Esophagus muscularis mucosa (tissue), 4 donors: ENCODE data around the gene INPP1. TPM values are rescaled to one million over a fixed set of nuclear protein-coding genes. Genes with fewer than 3 reads are reported as not detected.

Experiments used
- DNase-seq: peaks from one replicate; pipeline ENCODE4 v3.0.0-alpha.2; 2017; ENCODE audit errors: extremely low spot score
- H3K27ac ChIP-seq, 4 donors: fragments of 200-600 bp; sonication (generic); replicated peaks in 1 of 4; 1 replicate in 3 of 4; 2 replicates in 1 of 4; pipeline ENCODE4 v1.5.1; 2016 to 2019; ENCODE audit warnings: mild to moderate bottlenecking in 1 of 4
- H3K27me3 ChIP-seq, 4 donors: fragments of 200-600 bp; sonication (generic); one replicate each; pipeline versions ENCODE4 v1.5.1 to v1.6.0; 2016 to 2019
- H3K36me3 ChIP-seq, 4 donors: fragments of 200-600 bp; sonication (generic); one replicate each; pipeline ENCODE4 v1.5.1; 2016 to 2019
- H3K4me1 ChIP-seq, 4 donors: fragments of 200-600 bp; sonication (generic); one replicate each; pipeline ENCODE4 v1.5.1; 2016 to 2019
- H3K4me3 ChIP-seq, 4 donors: fragments of 200-600 bp; sonication (generic); 1 replicate in 2 of 4; 2 replicates in 2 of 4; pipeline ENCODE4 v1.5.1; 2016 to 2019; ENCODE audit warnings: mild to moderate bottlenecking in 4 of 4, moderate library complexity in 1 of 4
- H3K9me3 ChIP-seq, 4 donors: fragments of 200-600 bp; sonication (generic); 1 replicate in 3 of 4; 2 replicates in 1 of 4; pipeline ENCODE4 v1.5.1; 2016 to 2019
- EP300 ChIP-seq: sonication (generic); formaldehyde crosslinking; IDR thresholded peaks from one replicate; pipeline ENCODE4 v1.6.1; 2017; ENCODE audit warnings: antibody characterized with exemption
- POLR2A ChIP-seq: fragments of 450-650 bp; IDR thresholded peaks from one replicate; pipeline ENCODE4 v1.6.1; 2017; ENCODE audit warnings: antibody characterized with exemption, moderate library complexity, mild to moderate bottlenecking, low read depth
- POLR2AphosphoS5 ChIP-seq, 2 donors: sonication (generic); formaldehyde crosslinking; IDR thresholded peaks; one replicate each; pipeline ENCODE4 v1.6.1; 2017; ENCODE audit warnings: antibody characterized with exemption in 2 of 2
- WGBS: methylation state at CpG from one replicate; pipeline ENCODE4 v1.1.5; 2018; 5-methylcytosine and 5-hydroxymethylcytosine counted together
- intact Hi-C: fragments of 100-400 bp; cut with DNase I; formaldehyde crosslinking; loops from one replicate; pipeline ENCODE4 v1.15.1; 2023
- total RNA-seq, 4 donors: library from RNA; depleted of rRNA; stranded (reverse); fragments of >200 nt; gene quantifications; one replicate each; pipeline versions ENCODE4 v1.1.0 to v1.2.1, GENCODE V29; 2016
- TF ChIP-seq, protein P1 (sequence below), 3 experiments: fragments of 200-600 bp in 2 of 3; fragments of 450-650 bp in 1 of 3; sonication (generic) in 2 of 3; IDR thresholded peaks; one replicate each; pipeline ENCODE4 v1.5.1; 2017 to 2019; ENCODE audit warnings: antibody characterized with exemption in 3 of 3, mild to moderate bottlenecking in 2 of 3, moderate library complexity in 1 of 3

The INPP1 gene
- total RNA-seq, 4 donors from 2014 or later, result 17.1 to 23.6 (median 21.0) TPM

DNA sequence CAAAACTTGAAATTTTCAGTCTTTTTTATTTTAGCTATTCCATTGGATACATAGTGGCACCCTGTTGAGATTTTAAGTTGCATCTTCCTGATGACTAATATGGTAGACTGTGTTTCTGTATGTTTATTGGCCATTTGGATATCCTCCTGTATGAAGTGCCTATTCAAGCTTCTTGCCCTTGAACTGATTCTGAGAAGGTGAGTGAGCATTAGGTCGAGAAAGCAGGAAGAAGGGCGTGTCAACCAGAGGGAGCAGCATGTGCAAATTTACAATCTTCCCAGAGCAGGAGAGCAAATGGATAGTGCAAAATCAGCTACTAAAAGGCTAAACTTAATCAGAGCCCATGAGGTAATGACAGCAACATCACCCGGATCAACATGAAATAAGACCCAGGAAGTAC is 8.6 kb downstream of the INPP1 start:
- H3K36me3 ChIP-seq, result peaks cover 0 to 7% (median 1%) of the 10 kb centered on the region in 4 donors
- H3K4me3 ChIP-seq, result no peak overlapping the region
- DNase-seq, result no peak
- H3K27me3 ChIP-seq, result no peaks in the 10 kb centered on the region
- 87% methylated on average over 3 of the region's 3 CpGs for WGBS
- H3K9me3 ChIP-seq, result no peaks in the 10 kb centered on the region
- TF ChIP-seq POLR2AphosphoS5 (IDR thresholded peaks at IDR 0.05) (no peak), POLR2A (no peak), EP300 (no peak)
- TF ChIP-seq, protein P1, sequence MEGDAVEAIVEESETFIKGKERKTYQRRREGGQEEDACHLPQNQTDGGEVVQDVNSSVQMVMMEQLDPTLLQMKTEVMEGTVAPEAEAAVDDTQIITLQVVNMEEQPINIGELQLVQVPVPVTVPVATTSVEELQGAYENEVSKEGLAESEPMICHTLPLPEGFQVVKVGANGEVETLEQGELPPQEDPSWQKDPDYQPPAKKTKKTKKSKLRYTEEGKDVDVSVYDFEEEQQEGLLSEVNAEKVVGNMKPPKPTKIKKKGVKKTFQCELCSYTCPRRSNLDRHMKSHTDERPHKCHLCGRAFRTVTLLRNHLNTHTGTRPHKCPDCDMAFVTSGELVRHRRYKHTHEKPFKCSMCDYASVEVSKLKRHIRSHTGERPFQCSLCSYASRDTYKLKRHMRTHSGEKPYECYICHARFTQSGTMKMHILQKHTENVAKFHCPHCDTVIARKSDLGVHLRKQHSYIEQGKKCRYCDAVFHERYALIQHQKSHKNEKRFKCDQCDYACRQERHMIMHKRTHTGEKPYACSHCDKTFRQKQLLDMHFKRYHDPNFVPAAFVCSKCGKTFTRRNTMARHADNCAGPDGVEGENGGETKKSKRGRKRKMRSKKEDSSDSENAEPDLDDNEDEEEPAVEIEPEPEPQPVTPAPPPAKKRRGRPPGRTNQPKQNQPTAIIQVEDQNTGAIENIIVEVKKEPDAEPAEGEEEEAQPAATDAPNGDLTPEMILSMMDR (IDR thresholded peaks at IDR 0.05), result no peak
- intact Hi-C loops, result no loop called here
- peaks cover 26 to 64% (median 53%) of the 10 kb centered on the region in 4 donors for H3K4me1 ChIP-seq
- peak overlapping the region in 2 of 4 donors; percentile 56 for H3K27ac ChIP-seq

DNA sequence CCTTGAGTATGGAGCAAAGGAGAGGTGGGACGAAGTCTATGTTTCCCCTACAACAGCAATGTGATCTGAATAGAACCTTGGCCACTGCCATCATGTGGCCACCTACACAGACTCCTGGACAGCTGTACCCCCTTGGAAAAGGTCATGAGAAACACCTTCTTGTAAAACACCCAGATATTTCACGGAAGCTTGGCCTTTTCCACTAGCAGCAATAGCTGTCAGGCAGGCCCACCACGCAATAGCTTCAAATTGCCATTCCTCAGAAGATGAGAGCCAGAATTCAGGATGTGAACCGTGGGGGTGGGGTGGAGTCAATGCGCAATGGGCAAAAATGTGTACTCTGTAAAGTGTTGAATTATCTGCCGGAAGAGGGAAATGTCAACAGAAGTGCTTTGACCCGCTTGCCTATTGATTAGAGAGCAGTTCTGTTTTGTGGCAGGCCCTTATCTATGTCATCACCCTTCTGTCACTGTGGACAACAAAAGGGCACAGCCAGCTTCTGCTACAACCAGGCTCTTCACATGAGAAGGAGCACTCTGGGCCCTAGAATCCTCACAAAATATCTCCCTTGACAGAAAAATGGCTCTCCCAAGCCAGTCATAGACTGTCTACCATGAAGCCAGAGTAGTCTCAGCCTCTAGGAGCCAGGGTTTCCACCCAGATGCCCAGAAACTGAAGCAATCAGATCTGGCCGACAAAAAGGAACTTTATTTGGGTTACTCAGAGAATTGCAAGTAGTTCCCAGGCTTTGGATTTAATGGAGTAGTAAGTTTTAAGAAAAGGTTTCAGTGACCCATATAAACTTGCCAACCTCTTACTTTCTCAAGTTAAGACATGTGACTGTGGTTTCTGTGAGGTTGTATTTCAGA is 9.5 kb downstream of the INPP1 start:
- H3K27ac ChIP-seq, result peak overlapping the region; percentile 45 to 56 (median 55)
- DNase-seq, result no peak
- H3K36me3 ChIP-seq, result peaks cover 0 to 7% (median 1%) of the 10 kb centered on the region in 4 donors
- intact Hi-C loops, result no loop called here
- no peak for TF ChIP-seq POLR2A
- TF ChIP-seq POLR2AphosphoS5 (IDR thresholded peaks at IDR 0.05), result no peak
- no peak for TF ChIP-seq EP300
- TF ChIP-seq, protein P1 (IDR thresholded peaks at IDR 0.05), result no peak
- 87% methylated on average over 8 of the region's 8 CpGs for WGBS
- H3K27me3 ChIP-seq, result no peaks in the 10 kb centered on the region
- no peaks in the 10 kb centered on the region for H3K9me3 ChIP-seq
- H3K4me1 ChIP-seq, result peaks cover 26 to 73% (median 62%) of the 10 kb centered on the region in 4 donors
- H3K4me3 ChIP-seq, result no peak overlapping the region

GRCh38 chr2:190353537-190353899 is 10.1 kb downstream of the INPP1 start:
- intact Hi-C loops, result no loop called here
- Histone ChIP-seq H3K4me3 (no peak overlapping the region), H3K9me3 (no peaks in the 10 kb centered on the region), H3K36me3 (peaks cover 0 to 7% (median 1%) of the 10 kb centered on the region in 4 donors), H3K4me1 (peaks cover 28 to 80% (median 68%) of the 10 kb centered on the region in 4 donors), H3K27ac (peak overlapping the region; percentile 45 to 56 (median 55)), H3K27me3 (no peaks in the 10 kb centered on the region)
- no peak for DNase-seq
- TF ChIP-seq POLR2AphosphoS5 (IDR thresholded peaks at IDR 0.05), result no peak
- TF ChIP-seq POLR2A, result no peak
- TF ChIP-seq EP300, result no peak
- TF ChIP-seq, protein P1 (IDR thresholded peaks at IDR 0.05), result no peak

DNA sequence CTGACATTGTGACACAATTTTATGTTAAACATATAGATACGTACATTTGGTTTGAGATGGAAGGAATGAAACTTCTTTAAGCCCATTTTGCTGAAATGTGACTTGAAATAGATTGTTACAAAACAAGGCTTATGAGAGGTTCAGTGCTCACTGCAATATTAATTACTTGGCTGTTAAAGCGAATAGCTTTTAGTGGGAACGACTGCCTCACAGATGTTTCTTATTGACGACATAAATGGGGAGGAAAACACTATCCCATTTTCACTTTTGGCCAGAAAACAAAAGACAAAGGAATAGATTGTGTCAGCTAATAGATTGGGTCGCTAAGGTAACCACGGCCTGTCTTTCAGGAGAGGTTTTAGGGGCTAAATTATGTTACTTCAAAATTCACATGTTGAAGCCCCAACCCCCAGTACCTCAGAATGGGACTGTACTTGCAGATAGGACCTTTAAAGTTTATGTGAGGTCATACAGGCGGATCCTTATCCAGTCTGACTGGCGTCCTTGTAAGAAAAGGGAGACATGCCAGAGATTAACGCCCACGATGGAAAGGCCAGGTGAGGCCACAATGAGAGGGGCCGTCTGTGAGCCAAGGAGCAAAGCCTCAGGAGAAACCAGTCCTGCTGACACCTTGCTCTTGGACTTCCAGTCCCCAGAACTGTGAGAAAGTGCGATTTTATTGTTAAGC is 10.8 kb downstream of the INPP1 start:
- intact Hi-C loops, result no loop called here
- WGBS, result 78% methylated on average over 12 of the region's 12 CpGs
- no peak for TF ChIP-seq EP300
- TF ChIP-seq, protein P1 (IDR thresholded peaks at IDR 0.05), result no peak
- TF ChIP-seq POLR2A, result no peak
- TF ChIP-seq POLR2AphosphoS5 (IDR thresholded peaks at IDR 0.05), result no peak
- peaks cover 34 to 86% (median 72%) of the 10 kb centered on the region in 4 donors for H3K4me1 ChIP-seq
- H3K9me3 ChIP-seq, result no peaks in the 10 kb centered on the region
- DNase-seq, result no peak
- H3K27ac ChIP-seq, result peak overlapping the region; percentile 45 to 56 (median 55)
- peaks cover 0 to 2% (median 1%) of the 10 kb centered on the region in 4 donors for H3K36me3 ChIP-seq
- H3K27me3 ChIP-seq, result no peaks in the 10 kb centered on the region
- H3K4me3 ChIP-seq, result no peak overlapping the region
